Stimulated activated CD4-positive, alpha-beta T cell treated with anti-CD3 and anti-CD28 coated beads, Interleukin-12 subunit alpha, Interleukin-12 subunit beta, amount 100 ng/mL, for 48 hours (primary cell): Measurements from ENCODE around the gene TTLL10.
"Not testable (repeated sequence)": the region's sequence is repeated elsewhere in the genome, so short reads cannot be mapped to it uniquely, and the experiment has no call there.

ENCODE experiments used
- DNase-seq, 3 donors: peaks; one replicate each; pipeline ENCODE4 v3.0.0-alpha.2; 2020; ENCODE audit warnings: low read depth in 2 of 3, low spot score in 1 of 3

TTLL10 gene

DNA sequence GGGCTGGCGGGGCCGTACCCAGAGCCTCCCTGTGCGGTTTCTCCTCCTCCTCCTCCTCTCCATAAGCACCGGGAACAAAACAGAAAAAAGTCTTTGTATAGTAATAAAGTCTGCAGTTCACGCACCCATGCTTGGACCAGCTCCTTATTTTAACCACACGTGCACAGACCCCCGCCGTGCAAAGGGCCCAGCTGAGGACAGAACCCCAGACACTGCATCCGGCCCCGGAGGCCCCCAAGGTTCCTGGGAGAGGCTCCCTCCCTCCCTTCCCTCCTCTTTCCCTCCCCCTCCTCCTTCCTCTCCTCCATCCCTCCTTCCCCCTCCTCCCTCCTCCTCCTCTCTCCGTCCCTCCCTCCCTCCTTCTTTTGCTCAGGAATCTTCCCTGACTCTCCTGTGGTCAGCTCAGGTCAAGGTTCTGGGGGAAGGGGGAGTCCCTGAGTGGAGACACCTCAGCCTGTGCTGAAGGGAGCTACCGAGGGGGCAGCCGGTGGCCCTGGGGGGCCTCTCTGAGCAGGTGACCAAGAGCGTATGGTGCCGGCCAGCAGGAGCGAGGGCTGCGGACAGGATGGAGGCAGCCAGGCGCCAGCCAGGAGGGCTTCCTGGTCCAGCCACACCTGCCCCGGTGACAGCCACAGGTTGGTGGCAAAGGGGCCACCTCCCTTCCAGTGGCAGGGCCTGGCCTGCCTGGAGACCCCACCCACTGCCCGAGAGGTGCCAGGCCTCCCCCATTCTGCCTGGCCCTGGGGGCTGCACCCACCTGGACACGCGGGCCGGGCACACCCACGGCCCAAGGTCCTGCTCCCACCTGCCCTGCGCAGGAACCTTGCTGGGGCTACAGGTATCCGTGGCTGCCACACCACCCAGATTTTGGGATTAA, 3.2 kb upstream of the TTLL10 start:
- DNase-seq = no peak

DNA sequence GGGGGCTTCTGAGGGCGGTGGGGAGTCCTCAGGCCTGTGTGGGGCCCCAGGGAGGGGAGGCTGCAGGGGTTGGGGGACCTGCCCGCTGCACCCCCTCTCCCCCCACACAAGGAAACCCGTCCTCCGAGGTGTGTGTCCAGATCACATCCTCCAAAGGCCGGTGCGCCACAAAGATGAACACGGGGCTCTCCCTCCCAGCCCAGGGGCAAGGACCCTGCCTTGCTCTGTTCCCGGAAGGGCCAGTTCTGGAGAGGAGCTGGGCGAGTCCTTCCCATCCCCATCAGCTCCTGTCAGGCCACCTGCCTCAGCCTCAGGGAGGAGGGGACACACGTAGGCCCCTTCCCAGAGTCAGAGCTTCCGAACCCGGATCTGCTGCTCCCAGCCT, 2.5 kb upstream of the TTLL10 start:
- no peak for DNase-seq

DNA sequence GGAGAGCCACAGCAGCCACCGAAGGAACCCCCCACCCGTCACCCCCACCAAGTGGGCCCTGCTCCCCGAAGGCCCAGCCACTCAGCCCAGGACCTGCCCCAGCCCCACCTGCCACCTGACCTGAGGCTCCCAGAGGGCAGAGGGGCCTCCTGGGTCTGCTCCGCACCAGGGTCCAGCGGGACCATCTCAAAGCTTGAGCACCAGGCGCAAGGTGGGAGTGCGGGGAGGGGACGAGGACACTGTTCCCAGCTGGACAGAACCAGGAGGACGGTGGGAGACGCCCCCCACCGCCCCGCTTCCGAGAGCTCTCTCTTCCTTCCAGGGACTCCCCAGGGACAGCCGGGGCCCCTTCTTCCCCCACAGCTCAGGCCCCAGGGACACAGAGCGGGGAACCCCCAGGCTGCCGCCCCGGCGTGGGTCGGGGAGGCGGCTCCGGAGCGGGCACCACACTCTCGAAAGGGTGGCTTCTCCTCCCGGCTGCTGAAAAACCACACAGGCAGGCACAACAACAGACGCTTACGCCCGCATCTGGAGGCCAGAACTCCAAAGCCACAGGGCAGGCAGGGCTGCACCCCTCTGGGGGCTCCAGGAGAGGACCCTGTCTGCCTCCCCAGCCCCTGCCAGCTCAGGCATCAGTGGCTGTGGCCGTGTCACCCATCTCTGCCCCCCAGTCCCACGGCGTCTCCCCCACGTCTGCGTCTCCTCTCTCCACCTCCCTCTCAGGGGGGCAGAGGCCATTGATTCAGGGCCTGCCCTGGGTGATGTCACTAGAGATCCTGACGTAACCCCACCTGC, 1.9 kb upstream of the TTLL10 start:
- DNase-seq = no peak

DNA sequence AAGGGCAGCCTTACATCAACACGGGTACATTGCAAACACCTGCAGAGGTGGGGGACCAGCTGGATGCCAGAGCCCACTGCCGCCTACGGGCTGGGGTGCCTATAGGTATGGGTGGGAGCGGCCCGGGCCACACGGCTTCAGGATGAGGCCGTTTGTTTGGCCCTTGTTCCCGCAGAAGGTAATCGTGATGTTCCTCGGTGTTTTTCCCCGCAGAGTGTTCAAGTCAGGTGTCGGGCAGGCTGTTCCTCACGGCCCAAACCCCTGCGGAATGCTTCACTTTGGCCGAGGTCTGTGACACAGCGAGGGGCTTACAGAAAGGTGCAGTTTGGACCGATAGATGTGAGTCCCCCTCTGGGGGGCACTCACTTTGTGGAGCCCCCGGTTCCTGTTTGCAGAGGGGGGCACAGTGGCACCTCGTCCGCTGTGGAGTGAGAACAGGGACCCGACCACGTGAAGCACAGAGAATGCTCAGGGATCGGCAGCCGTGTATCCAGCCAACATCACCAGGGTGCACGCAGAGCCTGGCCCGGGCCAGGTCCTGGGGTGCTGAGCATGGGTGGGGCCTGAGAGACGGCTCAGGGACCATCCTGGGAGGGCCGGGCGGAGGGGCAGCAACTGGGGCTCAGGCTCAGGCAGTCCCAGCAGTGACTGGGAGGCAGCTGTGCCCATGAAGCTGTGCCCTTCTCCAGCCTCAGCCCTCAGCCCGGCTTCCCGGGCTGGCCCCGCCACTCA, 453 bp upstream of the TTLL10 start:
- DNase-seq = no peak

DNA sequence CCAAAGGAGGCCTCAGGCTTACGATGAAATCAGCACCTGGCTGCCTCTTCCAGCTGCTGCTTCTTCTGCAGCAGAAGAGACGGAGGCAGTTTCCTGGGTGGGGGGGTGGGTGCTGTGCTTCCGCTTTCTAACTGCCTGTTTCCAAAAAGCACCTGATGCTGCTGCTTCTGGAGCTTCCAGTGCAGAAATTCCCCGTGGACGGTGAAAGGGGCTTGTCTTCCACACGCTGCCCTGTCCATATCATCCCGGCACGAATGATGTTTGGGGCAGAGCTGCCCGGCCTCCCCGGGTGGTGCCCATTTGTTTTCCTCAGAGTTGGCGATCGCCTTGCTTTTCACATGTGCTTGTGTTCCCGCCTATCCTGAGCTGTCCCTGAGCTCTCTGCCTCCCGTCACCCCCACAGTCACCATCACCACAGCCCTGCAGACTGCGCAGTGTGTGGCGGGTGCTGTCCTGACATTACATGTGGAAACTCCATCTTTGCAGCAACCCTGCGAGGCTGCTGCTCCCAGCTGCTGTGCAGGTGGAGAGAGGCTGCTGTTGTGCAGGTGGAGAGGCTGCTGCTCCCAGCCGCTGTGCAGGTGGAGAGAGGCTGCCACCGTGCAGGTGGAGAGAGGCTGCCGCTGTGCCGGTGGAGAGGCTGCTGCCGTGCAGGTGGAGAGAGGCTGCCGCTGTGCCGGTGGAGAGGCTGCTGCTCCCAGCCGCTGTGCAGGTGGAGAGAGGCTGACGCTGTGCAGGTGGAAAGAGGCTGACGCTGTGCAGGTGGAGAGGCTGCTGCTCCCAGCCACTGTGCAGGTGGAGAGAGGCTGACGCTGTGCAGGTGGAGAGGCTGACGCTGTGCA, 1.8 kb downstream of the TTLL10 start:
- DNase-seq = no peak

DNA sequence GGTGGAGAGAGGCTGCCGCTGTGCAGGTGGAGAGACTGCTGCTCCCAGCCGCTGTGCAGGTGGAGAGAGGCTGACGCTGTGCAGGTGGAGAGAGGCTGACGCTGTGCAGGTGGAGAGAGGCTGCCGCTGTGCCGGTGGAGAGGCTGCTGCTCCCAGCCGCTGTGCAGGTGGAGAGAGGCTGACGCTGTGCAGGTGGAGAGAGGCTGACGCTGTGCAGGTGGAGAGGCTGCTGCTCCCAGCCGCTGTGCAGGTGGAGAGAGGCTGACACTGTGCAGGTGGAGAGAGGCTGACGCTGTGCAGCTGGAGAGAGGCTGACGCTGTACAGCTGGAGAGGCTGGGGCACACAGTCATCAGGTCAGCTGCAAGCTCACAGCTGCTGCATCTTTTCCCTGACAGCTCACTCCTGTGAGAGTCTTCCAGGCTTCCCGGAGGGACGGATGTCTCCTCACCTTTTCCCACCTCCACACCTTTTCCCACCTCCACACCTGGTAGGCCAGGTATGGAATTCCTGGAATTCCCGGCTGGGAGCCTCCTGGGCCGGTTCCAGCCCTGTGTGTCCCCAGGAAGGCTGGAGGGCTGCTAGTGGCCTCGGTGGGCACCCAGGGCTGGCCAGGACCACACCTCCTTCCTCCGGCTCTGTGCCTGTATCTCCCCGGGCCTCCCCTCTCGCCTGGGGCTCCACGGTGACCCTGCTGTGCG, 2.5 kb downstream of the TTLL10 start:
- not testable (repeated sequence) for DNase-seq

DNA sequence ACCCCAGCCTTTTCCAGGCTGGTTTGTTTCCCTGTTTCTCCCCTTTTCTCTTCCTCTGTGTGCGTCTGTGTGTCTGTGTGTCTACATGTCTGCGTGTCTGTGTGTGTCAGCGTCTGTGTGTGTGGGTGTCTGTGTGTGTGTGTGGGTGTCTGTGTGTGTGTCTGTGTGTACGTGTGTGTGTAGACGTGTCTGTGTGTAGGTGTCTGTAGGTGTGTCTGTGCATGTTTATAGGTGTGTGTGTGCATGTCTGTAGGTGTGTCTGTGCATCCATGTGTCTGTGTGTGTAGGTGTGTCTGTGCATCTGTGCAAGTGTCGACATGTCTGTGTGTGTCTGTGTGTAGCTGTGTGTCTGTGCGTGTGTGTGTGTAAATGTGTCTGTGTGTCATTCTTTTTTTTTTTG, 3.3 kb downstream of the TTLL10 start:
- DNase-seq = no peak

DNA sequence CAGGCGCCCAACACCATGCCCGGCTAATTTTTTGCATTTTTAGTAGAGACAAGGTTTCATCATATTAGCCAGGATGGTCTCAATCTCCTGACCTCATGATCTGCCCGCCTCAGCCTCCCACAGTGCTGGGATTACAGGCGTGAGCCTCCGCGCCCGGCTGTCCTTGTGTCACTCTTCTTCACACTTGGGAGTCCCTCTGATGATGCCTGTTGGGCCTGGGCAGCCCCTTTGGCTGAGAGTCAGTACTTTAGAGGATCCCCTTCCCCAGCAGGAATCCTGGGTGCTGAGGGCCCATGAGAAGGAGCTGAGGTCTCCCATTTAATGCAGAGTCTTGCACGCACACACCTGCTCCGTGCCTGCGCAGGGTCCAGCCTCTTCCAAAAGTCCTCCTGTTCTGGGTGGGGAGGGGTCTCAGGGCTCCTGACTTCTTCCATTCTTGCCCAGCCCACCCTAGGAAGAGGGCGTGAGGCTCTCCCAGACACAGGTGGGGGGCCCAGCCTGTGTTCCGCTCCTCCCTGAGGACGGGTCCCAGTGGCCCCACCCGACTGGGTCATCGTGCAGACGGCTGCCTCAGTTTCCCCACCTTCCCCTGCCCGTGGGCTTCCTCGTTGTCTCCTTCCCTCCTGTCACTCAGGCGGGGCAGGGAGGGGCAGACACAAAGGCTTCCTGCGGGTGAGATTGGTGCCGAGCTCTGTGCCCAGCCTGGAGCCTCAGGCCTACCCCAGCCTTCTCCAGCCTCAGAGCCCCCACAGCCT, 3.9 kb downstream of the TTLL10 start:
- no peak for DNase-seq

DNA sequence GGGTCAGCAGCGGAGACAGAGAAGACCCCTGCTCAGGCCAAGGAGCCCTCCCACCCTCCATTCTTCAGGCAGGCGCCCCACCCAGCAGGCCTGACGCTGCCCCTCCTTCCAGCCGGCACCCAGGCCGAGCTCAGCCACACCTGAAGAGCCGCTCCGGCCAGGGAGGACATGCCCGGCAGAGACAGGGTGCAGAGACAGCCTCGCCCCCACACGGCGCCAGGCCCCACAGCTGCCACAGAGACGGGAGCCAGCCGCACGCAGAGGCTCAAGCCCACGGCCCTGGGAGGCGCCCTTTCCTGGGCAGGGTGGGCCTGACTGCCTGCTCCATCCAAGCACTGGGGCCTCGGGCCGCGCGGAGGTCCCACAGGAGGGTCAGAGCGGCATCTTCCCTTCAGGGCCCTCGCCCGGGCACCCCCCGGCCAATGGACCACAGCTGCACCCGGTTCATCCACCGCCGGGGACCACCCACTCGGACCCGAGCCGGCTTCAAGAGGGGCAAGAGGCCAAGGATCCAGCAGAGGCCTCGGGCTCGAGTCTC, 5.2 kb downstream of the TTLL10 start:
- no peak for DNase-seq

DNA sequence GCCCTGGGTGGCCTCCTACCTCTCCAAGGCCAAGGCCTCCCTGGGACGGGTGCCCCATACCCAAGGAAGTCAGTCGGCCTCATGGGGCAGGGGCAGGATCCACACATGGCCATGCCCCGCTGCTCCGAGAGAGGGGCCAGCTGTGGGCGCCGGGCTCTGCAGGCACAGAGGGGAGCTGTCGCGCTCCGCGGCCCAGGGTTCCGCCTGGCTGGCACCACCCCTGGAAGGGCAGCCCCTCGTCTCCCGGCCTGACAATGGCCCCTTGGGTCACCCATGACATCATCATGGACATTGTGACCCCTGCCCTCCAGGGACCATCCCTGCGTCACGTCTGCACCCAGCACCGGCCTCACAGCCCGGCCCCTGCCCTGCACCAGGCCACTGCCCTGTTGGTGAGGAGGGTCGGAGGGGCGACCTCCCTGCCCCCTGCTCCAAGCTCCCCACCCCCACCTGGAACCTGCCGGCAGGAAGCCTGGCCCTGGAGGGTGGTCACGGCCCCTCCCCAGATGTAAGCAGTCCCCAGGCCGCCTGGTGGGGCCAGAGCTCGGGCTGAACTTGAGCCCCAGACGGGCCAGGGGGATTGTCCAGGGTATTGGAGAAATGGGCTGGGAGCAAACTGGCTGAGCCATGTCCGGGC, 5.8 kb downstream of the TTLL10 start:
- no peak for DNase-seq

DNA sequence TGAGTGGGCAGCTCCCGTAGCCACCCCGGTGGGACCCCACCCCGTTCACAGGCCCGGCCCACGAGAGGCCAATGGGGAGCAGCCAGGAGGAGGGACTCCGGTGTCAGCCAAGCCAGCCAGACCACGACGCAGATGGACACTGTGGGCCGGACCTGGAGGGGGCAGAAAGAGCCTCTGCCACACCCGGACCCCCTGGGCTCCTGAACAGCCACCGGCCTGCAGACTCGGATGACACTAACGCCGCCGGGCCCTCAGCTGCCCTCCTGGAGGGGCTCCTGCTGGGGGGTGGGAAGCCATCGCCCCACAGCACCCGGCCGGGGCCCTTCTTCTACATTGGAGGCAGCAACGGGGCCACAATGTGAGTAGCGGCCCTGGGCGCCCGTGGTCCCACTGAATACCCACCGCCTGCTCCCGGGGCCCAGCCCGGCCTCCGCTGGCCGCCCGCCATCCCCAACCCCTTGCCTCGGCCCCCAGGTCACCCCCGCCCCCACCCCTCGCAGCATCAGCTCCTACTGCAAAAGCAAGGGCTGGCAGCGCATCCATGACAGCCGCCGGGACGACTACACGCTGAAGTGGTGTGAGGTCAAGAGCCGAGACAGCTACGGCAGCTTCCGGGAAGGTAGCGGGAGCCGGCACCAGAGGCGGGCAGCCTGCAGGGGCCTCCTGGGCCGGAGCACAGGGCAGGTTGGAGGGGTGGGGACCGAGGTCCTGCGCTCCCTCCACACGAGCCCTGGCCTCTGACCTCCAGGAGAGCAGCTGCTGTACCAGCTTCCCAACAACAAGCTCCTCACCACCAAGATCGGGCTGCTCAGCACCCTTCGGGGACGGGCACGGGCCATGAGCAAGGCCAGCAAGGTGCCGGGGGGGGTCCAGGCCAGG, 6.5 kb downstream of the TTLL10 start:
- no peak for DNase-seq

DNA sequence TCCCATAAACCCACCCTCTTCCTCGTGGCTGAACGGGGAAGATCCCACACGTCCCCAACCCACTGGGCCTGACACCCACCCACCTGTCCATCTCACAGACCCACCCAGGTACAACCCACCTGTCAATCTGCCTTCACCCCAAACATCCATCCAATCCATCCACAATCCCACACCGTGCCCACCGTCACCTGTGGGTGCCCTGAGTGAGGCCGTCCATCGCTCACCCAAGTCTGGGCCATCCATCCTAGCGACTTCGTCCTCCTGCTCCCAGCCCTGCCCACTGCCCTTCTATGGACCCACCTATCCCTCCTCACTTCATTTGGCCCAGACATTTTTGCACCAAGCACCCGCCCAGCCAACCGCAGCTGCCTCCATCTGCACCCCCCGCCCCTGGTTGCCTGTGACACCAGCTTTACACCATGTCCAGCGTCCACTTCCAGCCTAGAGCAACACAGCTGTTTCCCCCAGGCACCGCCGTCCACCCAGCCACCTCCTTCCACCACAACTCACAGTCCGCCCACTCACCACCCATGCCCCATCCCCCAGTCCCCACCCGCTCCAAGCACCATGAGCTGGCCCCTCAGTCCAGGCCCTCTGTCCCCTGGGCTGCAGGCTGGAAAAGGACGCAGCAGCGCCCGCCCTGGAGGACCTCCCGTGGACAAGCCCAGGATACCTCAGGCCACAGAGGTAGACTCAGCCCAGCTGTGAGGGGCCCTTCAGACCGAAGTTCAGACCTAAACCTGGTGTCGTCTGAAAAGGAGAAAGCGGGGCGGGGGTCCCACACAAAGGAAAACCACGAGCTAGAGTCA, 7.7 kb downstream of the TTLL10 start:
- no peak for DNase-seq

DNA sequence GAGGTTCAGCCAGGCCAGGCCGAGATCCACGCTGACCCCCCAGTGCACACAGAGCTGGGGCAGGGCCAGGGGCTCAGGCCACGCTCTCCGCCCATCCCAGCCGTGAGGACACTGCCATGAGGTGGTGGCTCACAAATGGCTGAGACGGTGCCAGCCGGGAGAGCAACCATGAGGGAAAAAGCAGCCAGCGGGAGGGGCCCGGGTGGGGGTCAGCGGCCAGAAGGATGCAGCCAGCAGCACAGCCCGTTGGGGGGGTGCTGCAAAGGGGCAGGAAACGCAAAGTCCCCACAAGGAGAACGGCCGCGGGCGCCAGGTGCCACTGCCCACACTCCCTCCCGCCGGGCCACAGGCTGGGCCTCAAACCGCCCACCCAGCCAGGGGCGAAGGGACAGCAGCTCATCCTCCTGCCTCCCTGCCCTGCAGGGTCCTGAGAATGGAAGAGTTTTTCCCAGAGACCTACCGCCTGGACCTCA, 8.3 kb downstream of the TTLL10 start:
- no peak for DNase-seq

DNA sequence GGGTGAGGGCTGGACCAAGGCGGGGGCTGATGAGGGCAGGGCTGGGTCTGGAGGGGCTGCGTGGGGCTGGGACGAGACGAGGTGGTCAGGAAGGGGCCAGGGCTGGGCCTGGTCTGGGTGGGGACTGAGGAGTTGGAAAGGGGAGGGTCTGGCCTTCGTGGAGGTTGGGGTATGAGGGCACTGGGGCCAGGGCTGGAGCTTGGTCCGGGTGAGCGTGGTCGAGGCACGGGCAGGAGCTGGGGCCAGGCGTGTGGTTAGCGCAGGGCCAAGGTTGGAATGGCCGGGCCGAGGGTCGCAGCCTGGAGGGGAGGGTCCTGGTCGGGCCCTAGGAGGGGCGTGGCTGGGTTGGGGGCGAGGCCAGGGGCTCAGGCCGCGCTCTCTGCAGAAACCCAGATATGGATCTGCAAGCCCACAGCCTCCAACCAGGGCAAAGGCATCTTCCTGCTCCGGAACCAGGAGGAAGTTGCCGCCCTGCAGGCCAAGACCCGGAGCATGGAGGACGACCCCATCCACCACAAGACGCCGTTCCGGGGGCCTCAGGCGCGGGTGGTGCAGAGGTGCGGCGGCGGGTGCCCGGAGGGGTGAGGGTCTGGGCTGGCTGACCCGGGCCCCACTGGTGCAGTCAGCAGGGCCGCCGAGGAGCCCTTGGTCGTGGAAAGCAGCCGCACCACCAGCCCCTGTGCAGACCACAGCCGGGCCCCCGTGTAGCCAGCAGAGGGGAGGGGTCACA, 9.0 kb downstream of the TTLL10 start:
- no peak for DNase-seq

DNA sequence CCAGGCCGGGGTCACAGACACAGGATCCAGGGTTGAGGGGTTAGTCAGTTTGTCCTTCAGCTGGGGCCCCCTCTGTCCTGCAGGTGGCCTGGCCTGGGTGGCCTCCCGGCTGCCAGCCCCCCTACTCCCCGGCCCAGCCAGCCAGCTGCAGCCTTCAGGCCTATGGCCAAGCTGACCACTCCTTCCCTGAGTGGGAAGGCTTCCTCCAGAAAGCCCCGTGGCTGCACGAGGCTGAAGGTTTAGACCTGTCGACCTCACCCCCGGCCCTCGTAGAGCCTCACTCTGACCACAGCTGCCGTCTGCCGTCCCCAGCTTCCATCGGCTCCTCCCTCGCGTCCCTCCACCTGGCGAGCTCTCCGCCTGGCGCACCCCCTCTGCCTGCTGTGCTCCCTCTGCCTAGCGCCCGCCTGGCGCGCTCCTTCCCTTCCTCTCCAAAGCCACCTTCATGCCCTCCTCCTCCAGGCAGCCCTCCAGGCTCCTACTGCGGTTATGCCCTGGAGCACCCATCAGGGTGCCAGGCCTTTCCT, 9.6 kb downstream of the TTLL10 start:
- no peak for DNase-seq
